GM21528 (cell line): ENCODE measurements around the gene RNF13.
A peak's percentile ranks its signal among the peaks of the same experiment; 100 is the strongest.
"Not testable (repeated sequence)": the region's sequence is repeated elsewhere in the genome, so short reads cannot be mapped to it uniquely, and the experiment has no call there.

Experiments used
- ATAC-seq: cut with Tn5 transposase; IDR thresholded peaks from one replicate; pipeline ENCODE4 v1.9.1; 2021; ENCODE audit warnings: mild to moderate bottlenecking, moderate library complexity; ENCODE audit not compliant: unreplicated experiment, low FRiP score

Gene RNF13

GRCh38 chr3:149942409-149942808 lies 129.4 kb downstream of the RNF13 start:
- no peak for ATAC-seq

- ATAC-seq = not testable (repeated sequence)
Observed at GRCh38 chr3:149943966-149944365, 131.0 kb downstream of the RNF13 start.

GRCh38 chr3:149947231-149947630 lies 134.2 kb downstream of the RNF13 start:
- ATAC-seq = no peak

- no peak for ATAC-seq
Observed at GRCh38 chr3:149949181-149949580, 136.2 kb downstream of the RNF13 start.

- ATAC-seq = no peak
Observed at GRCh38 chr3:149954812-149955211, 141.8 kb downstream of the RNF13 start.

GRCh38 chr3:149955449-149955848 lies 142.4 kb downstream of the RNF13 start:
- ATAC-seq = no peak

- no peak for ATAC-seq
Observed at GRCh38 chr3:149957361-149958125, 144.5 kb downstream of the RNF13 start.

GRCh38 chr3:149958171-149958796 lies 145.3 kb downstream of the RNF13 start:
- no peak for ATAC-seq

GRCh38 chr3:149959443-149959842 lies 146.4 kb downstream of the RNF13 start:
- no peak for ATAC-seq

- ATAC-seq = no peak
Observed at GRCh38 chr3:149963485-149963884, 150.5 kb downstream of the RNF13 start.

- no peak for ATAC-seq
Observed at GRCh38 chr3:149964291-149964690, 151.3 kb downstream of the RNF13 start.

GRCh38 chr3:149965278-149965677 lies 152.3 kb downstream of the RNF13 start:
- ATAC-seq = no peak

- ATAC-seq = no peak
Observed at GRCh38 chr3:149967086-149967685, 154.2 kb downstream of the RNF13 start.

GRCh38 chr3:149968216-149968615 lies 155.2 kb downstream of the RNF13 start:
- ATAC-seq = no peak

- ATAC-seq = no peak
Observed at GRCh38 chr3:149969110-149969939, 156.3 kb downstream of the RNF13 start.

- peak; percentile 68 for ATAC-seq
Observed at GRCh38 chr3:149969940-149970715, 157.1 kb downstream of the RNF13 start.

- ATAC-seq = peak; percentile 56
Observed at GRCh38 chr3:149970716-149971402, 157.8 kb downstream of the RNF13 start, which contains the start of gene PFN2. TSS of gene PFN2 (minus strand) at chr3:149970895. CDS start at chr3:149970856, 39 bp downstream.

- no peak for ATAC-seq
Observed at GRCh38 chr3:149971403-149972075, 158.5 kb downstream of the RNF13 start.

GRCh38 chr3:149975919-149976318 lies 162.9 kb downstream of the RNF13 start:
- ATAC-seq = no peak
